Right lobe of liver (tissue), 4 donors: ENCODE results near the gene SUCLG2.

Source experiments
- POLR2A ChIP-seq: fragments of 450-650 bp; IDR thresholded peaks from one replicate; pipeline ENCODE4 v1.6.1; 2017; ENCODE audit warnings: antibody characterized with exemption, mild to moderate bottlenecking
- TF ChIP-seq, protein P1 (sequence below), 4 donors: fragments of 200-600 bp in 3 of 4; fragments of 450-650 bp in 1 of 4; IDR thresholded peaks; one replicate each; pipeline versions ENCODE4 v1.5.1 to v1.8.0; 2016 to 2022; ENCODE audit warnings: antibody characterized with exemption in 4 of 4, mild to moderate bottlenecking in 2 of 4
- donor health status: DM: no; HTN: no; CAD: no.
- donor health status: DM: no; HTN: no; CAD: no.
- donor health status: DM: no; HTN: yes; CAD: no.

DNA sequence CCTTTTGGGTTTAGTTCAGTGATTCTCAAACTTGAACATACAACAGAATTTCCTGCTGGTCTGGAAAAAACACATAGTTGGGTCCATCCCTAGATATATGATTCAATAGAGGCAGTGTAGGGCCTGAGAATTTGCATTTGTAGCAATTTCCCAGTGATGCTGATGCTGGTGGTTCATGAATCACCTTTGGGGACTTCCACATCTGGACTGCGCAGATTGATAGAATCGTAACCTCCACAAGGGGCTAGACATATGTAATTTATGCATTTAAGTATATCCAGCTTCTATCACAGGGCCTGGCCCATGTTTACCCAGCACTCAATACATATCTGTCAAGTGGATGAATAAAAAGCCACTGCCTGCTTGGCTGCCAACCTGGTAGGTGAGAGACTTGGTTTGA is 33.8 kb upstream of the SUCLG2 start:
- TF ChIP-seq, protein P1, sequence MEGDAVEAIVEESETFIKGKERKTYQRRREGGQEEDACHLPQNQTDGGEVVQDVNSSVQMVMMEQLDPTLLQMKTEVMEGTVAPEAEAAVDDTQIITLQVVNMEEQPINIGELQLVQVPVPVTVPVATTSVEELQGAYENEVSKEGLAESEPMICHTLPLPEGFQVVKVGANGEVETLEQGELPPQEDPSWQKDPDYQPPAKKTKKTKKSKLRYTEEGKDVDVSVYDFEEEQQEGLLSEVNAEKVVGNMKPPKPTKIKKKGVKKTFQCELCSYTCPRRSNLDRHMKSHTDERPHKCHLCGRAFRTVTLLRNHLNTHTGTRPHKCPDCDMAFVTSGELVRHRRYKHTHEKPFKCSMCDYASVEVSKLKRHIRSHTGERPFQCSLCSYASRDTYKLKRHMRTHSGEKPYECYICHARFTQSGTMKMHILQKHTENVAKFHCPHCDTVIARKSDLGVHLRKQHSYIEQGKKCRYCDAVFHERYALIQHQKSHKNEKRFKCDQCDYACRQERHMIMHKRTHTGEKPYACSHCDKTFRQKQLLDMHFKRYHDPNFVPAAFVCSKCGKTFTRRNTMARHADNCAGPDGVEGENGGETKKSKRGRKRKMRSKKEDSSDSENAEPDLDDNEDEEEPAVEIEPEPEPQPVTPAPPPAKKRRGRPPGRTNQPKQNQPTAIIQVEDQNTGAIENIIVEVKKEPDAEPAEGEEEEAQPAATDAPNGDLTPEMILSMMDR (IDR thresholded peaks at IDR 0.05), result no peak
- no peak for TF ChIP-seq POLR2A
